Retina (tissue), 1 donor: ENCODE measurements around the gene RAB35.
"Not testable (repeated sequence)": the region's sequence is repeated elsewhere in the genome, so short reads cannot be mapped to it uniquely, and the experiment has no call there.

ENCODE experiments used
- DNase-seq: peaks from one replicate; pipeline ENCODE4 v3.0.0-alpha.2; 2016

Gene RAB35

DNA sequence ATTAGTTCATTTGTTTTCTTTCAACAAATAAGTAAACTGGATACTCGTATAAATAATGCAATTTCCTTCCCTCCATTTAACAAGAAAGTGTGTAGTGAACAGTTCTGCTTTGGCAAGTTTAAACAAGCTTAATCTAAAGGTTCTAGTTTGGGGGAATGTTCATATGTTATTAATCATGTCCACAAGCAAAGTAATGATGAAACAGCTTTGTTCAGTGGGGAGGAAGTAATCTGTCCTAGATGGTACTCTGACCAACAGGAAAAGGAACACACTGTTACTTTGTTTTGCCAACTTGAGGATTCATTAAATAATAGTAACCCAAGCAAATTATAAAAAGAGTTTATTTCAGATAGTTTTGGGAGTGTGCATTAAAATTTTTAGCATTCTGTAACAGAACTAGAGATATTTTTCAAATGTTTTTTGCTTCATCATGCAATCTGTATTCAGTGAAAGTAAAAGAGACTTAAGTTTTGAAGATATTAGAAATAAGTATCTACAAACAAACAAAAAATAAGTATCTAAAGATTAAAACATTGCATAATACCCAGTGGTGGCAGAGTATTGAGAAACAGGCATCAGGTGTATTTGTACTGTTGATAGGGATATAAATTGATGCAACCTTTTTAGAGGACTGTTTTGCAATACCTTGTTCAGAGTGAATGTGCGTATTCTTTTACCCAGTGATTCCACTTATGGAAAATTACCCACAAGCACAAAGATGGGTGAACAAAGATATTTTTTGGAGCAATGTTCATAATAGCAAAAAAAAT lies 61.1 kb downstream of the RAB35 start:
- no peak for DNase-seq

- no peak for DNase-seq
Measured at GRCh38 chr12:120054293-120054692, 62.3 kb downstream of the RAB35 start.

DNA sequence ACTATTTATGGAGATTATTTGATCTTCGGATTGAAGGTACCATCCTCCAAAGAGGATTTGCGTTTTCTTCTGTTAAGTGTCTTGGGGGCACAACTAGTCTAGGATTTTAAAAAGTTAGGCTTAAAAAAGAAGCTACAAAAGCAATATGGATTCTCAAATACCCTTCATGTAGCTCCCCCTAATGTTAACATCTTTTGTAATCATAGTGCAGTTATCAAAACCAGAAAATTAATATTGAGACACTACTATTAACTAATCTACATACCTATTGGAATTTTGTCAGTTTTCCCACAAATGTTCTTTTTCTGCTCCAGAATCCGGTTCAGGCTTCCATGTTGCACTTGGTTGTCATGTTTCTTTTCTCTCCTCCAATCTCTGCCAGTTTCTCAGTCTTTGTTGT lies 65.0 kb downstream of the RAB35 start:
- DNase-seq = no peak

GRCh38 chr12:120049426-120049825 lies 67.1 kb downstream of the RAB35 start:
- no peak for DNase-seq

GRCh38 chr12:120048263-120048662 lies 68.3 kb downstream of the RAB35 start:
- no peak for DNase-seq

DNA sequence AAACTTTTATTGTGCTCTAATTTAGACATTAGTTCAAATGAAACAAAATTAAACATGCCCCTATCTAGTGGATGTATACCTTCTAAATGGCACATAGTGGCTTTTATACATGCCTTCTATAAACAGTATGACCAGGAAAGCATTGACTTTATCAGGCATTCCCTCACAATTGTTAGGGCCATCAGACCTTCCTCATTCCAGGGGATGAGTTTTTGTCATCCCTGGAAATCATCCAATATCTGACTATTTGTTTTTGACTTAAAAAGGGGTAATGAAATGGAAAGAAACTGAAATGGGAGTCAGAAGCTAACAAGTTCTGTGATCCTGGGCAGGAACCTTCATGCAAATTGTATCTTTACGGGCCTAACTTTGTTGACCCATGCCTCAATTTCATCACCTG lies 69.5 kb downstream of the RAB35 start:
- DNase-seq = no peak

DNA sequence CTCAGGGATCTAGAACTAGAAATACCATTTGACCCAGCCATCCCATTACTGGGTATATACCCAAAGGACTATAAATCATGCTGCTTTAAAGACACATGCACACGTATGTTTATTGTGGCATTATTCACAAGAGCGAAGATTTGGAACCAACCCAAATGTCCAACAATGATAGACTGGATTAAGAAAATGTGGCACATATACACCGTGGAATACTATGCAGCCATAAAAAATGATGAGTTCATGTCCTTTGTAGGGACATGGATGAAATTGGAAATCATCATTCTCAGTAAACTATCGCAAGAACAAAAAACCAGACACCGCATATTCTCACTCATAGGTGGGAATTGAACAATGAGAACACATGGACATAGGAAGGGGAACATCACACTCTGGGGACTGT lies 71.2 kb downstream of the RAB35 start:
- DNase-seq = not testable (repeated sequence)
